H1 (cell line): ENCODE results near the gene GPC6. TPM values are rescaled to one million over a fixed set of nuclear protein-coding genes. Genes with fewer than 3 reads are reported as not detected.
A peak's percentile ranks its signal among the peaks of the same experiment; 100 is the strongest.

ENCODE experiments used
- CTCF ChIA-PET: fragments of 300-600 bp; sonication (Branson Sonifier 250); formaldehyde crosslinking; loops from one replicate; lab custom pipeline; 2021; ENCODE audit not compliant: partially characterized antibody; lab: Charles Lee
- POLR2A ChIA-PET: fragments of 300-600 bp; sonication (Branson Sonifier 250); formaldehyde crosslinking; loops from one replicate; lab custom pipeline; 2021; ENCODE audit warnings: inconsistent platforms; ENCODE audit not compliant: partially characterized antibody; lab: Charles Lee
- DNase-seq, 2 experiments: peaks; one replicate each; pipeline versions ENCODE4 v3.0.0 to v3.0.0-alpha.2; 2010 to 2022; ENCODE audit warnings: low spot score in 2 of 2, low read depth in 1 of 2, mixed read lengths in 1 of 2
- FAIRE-seq: peaks from 2 replicates; lab custom pipeline; 2011; peaks lifted over from hg19 to GRCh38; lab: Jason Lieb, UNC
- H2AFZ ChIP-seq: 2 replicates; pipeline ENCODE4 v1.8.1; 2012; ENCODE audit warnings: low read length, inconsistent platforms
- H2AK5ac ChIP-seq: 2 replicates; pipeline ENCODE4 v1.6.1; 2013; ENCODE audit warnings: low read depth, low read length
- H2BK120ac ChIP-seq: replicated peaks from 2 replicates; pipeline ENCODE3; 2013; ENCODE audit warnings: low read depth, low read length, inconsistent platforms
- H2BK12ac ChIP-seq: 2 replicates; pipeline ENCODE4 v1.6.1; 2013; ENCODE audit warnings: low read depth, low read length
- H2BK15ac ChIP-seq: 2 replicates; pipeline ENCODE4 v1.6.1; 2013; ENCODE audit warnings: low read length
- H2BK20ac ChIP-seq: 2 replicates; pipeline ENCODE4 v1.6.1; 2013; ENCODE audit warnings: low read length
- H2BK5ac ChIP-seq: 2 replicates; pipeline ENCODE4 v1.6.1; 2013; ENCODE audit warnings: low read depth, low read length
- H3K14ac ChIP-seq: 2 replicates; pipeline ENCODE4 v1.6.1; 2013; ENCODE audit warnings: inconsistent platforms; ENCODE audit not compliant: insufficient read length
- H3K18ac ChIP-seq: 2 replicates; pipeline ENCODE4 v1.6.1; 2013; ENCODE audit warnings: low read length; ENCODE audit errors: extremely low read depth
- H3K23ac ChIP-seq: 2 replicates; pipeline ENCODE4 v1.6.1; 2013; ENCODE audit warnings: inconsistent platforms; ENCODE audit not compliant: insufficient read length
- H3K23me2 ChIP-seq: 2 replicates; pipeline ENCODE4 v1.6.1; 2013; ENCODE audit warnings: low read depth, low read length
- H3K27ac ChIP-seq: 2 replicates; pipeline ENCODE4 v1.6.1; 2011; ENCODE audit warnings: low read depth, low read length, inconsistent platforms
- H3K27me3 ChIP-seq, 4 experiments: replicated peaks in 1 of 4; 1 replicate in 1 of 4; 2 replicates in 3 of 4; pipeline versions ENCODE4 v1.6.1 to v1.8.1; 2011 to 2013; ENCODE audit warnings: low read length in 3 of 4, mild to moderate bottlenecking in 3 of 4, inconsistent platforms in 2 of 4, mixed read lengths in 2 of 4, moderate library complexity in 1 of 4; ENCODE audit not compliant: control insufficient read depth in 3 of 4, insufficient read depth in 3 of 4; ENCODE audit errors: extremely low read depth in 1 of 4
- H3K36me3 ChIP-seq, 4 experiments: 2 replicates each; pipeline versions ENCODE4 v1.6.1 to v1.8.1; 2011 to 2013; ENCODE audit warnings: mild to moderate bottlenecking in 4 of 4, low read length in 3 of 4, moderate library complexity in 2 of 4, control low read depth in 1 of 4, inconsistent platforms in 1 of 4; ENCODE audit not compliant: insufficient read depth in 4 of 4, control insufficient read depth in 2 of 4
- H3K4ac ChIP-seq: replicated peaks from 2 replicates; pipeline ENCODE3; 2013; ENCODE audit warnings: low read length, low read depth, mixed read lengths, inconsistent platforms; ENCODE audit not compliant: insufficient read length
- H3K4me1 ChIP-seq, 4 experiments: replicated peaks in 1 of 4; 1 replicate in 1 of 4; 2 replicates in 3 of 4; pipeline versions ENCODE4 v1.6.1 to v1.8.1; 2011 to 2013; ENCODE audit warnings: low read length in 3 of 4, inconsistent platforms in 2 of 4, mixed read lengths in 1 of 4; ENCODE audit not compliant: insufficient read depth in 4 of 4, control insufficient read depth in 3 of 4
- H3K4me2 ChIP-seq, 2 experiments: 2 replicates each; pipeline versions ENCODE4 v1.6.1 to v1.8.1; 2011 to 2013; ENCODE audit warnings: low read depth in 2 of 2, low read length in 2 of 2, control low read depth in 1 of 2, inconsistent platforms in 1 of 2, mild to moderate bottlenecking in 1 of 2; ENCODE audit not compliant: insufficient read depth in 1 of 2
- H3K4me3 ChIP-seq, 4 experiments: fragments of 200-600, 300-600 bp in 1 of 4; sonication (generic), shearing (Covaris generic), sonication (Bioruptor Twin) in 1 of 4; 2 replicates each; pipeline versions ENCODE4 v1.5.1 to v1.8.1; 2011 to 2016; ENCODE audit warnings: low read length in 4 of 4, low read depth in 3 of 4, control low read depth in 2 of 4, inconsistent platforms in 2 of 4, mild to moderate bottlenecking in 2 of 4, mixed read lengths in 1 of 4, moderate library complexity in 1 of 4; ENCODE audit not compliant: insufficient read depth in 2 of 4; ENCODE audit errors: extremely low read depth in 1 of 4
- H3K56ac ChIP-seq: replicated peaks from 2 replicates; pipeline ENCODE3; 2013; ENCODE audit warnings: low read depth, mild to moderate bottlenecking, mixed read lengths, low read length, inconsistent platforms; ENCODE audit not compliant: insufficient read length
- H3K79me1 ChIP-seq: 2 replicates; pipeline ENCODE4 v1.6.1; 2013; ENCODE audit warnings: low read depth, low read length, control low read depth
- H3K79me2 ChIP-seq, 2 experiments: 2 replicates each; pipeline versions ENCODE4 v1.6.1 to v1.8.1; 2012 to 2013; ENCODE audit warnings: low read length in 2 of 2, mild to moderate bottlenecking in 2 of 2, inconsistent platforms in 1 of 2; ENCODE audit not compliant: insufficient read depth in 2 of 2, control insufficient read depth in 1 of 2
- H3K9ac ChIP-seq, 4 experiments: replicated peaks in 1 of 4; 1 replicate in 1 of 4; 2 replicates in 3 of 4; pipeline versions ENCODE4 v1.6.1 to v1.8.1; 2011 to 2013; ENCODE audit warnings: low read depth in 3 of 4, low read length in 3 of 4, control low read depth in 2 of 4, mild to moderate bottlenecking in 2 of 4, moderate library complexity in 2 of 4, inconsistent platforms in 1 of 4; ENCODE audit errors: extremely low read depth in 1 of 4
- H3K9me3 ChIP-seq, 2 experiments: 2 replicates each; pipeline versions ENCODE4 v1.6.1 to v1.8.1; 2012 to 2013; ENCODE audit warnings: mild to moderate bottlenecking in 2 of 2, moderate library complexity in 2 of 2, control low read depth in 1 of 2, inconsistent platforms in 1 of 2, low read depth in 1 of 2, low read length in 1 of 2, mixed read lengths in 1 of 2; ENCODE audit not compliant: insufficient read depth in 2 of 2
- H4K20me1 ChIP-seq, 2 experiments: replicated peaks in 1 of 2; 2 replicates each; pipeline versions ENCODE3 to v1.8.1; 2011 to 2013; ENCODE audit warnings: inconsistent platforms in 2 of 2, low read length in 2 of 2, mild to moderate bottlenecking in 1 of 2; ENCODE audit not compliant: insufficient read depth in 2 of 2, control insufficient read depth in 1 of 2
- H4K5ac ChIP-seq: 2 replicates; pipeline ENCODE4 v1.6.1; 2013; ENCODE audit warnings: low read length, low read depth, mixed read lengths, inconsistent platforms; ENCODE audit not compliant: insufficient read length
- H4K8ac ChIP-seq: 2 replicates; pipeline ENCODE4 v1.8.0; 2013; ENCODE audit warnings: mild to moderate bottlenecking, moderate library complexity, low read length, inconsistent platforms; ENCODE audit not compliant: insufficient read depth; ENCODE audit errors: extremely low read depth
- H4K91ac ChIP-seq: replicated peaks from 2 replicates; pipeline ENCODE3; 2013; ENCODE audit warnings: low read length, mixed read lengths, inconsistent platforms; ENCODE audit not compliant: insufficient read length
- CHD2 ChIP-seq: IDR thresholded peaks from 2 replicates; pipeline ENCODE4 v1.6.1; 2012; ENCODE audit warnings: low read length, improper control_type of control experiment
- POU5F1 ChIP-seq: IDR thresholded peaks from 2 replicates; pipeline ENCODE4 v1.6.1; 2011; ENCODE audit warnings: low read depth, mild to moderate bottlenecking, low read length, moderate library complexity
- SIRT6 ChIP-seq: IDR thresholded peaks from one replicate; pipeline ENCODE4 v1.7.1; 2012; ENCODE audit warnings: low read length, inconsistent platforms
- WGBS, 2 experiments: shearing (Covaris generic) in 1 of 2; methylation state at CpG; one replicate each; pipeline versions ENCODE4 v1.1.6 to v1.1.7; 2013 to 2015; ENCODE audit warnings: low lambda C conversion rate in 2 of 2, mixed read lengths in 2 of 2, inconsistent platforms in 1 of 2, low coverage in 1 of 2, missing lambda C conversion rate in 1 of 2; ENCODE audit not compliant: insufficient replicate concordance in 2 of 2, insufficient coverage in 1 of 2, insufficient read length in 1 of 2; ENCODE audit errors: extremely low coverage in 1 of 2, missing lambda C conversion rate in 1 of 2; 5-methylcytosine and 5-hydroxymethylcytosine counted together
- polyA plus RNA-seq, 7 experiments: library from polyadenylated mRNA; depleted of rRNA in 3 of 7; stranded (reverse) in 5 of 7; unstranded in 2 of 7; fragments of >200 nt in 5 of 7; fragments of 200-250 nt in 2 of 7; gene quantifications; 1 replicate in 5 of 7; 2 replicates in 1 of 7; 4 replicates in 1 of 7; pipeline versions ENCODE4 v1.2.1 to v1.2.3, GENCODE V29; 2011 to 2013; ENCODE audit warnings: missing spikeins in 2 of 7, mixed read lengths in 2 of 7
- total RNA-seq: library from RNA; stranded (reverse); fragmentation: NEBNext Ultra II Directional; extraction: Animal tissue kit (Norgen Biotek cat#: 25700); gene quantifications from 2 replicates; pipeline ENCODE4 v1.2.1, GENCODE V29; 2021
- TF ChIP-seq, protein P1 (sequence below): IDR thresholded peaks from 2 replicates; pipeline ENCODE4 v1.6.1; 2012; ENCODE audit warnings: low read length, inconsistent platforms
- TF ChIP-seq, protein P2 (sequence below): IDR thresholded peaks from 2 replicates; pipeline ENCODE4 v1.6.1; 2011; ENCODE audit warnings: low read depth, mild to moderate bottlenecking, low read length; ENCODE audit not compliant: insufficient read depth

Gene GPC6
- total and polyA plus RNA-seq, 2 of the 8 experiments (the other 6 are each of a cell fraction or from before 2014, with no cell fraction given) = 5.4 to 12.0 TPM

DNA sequence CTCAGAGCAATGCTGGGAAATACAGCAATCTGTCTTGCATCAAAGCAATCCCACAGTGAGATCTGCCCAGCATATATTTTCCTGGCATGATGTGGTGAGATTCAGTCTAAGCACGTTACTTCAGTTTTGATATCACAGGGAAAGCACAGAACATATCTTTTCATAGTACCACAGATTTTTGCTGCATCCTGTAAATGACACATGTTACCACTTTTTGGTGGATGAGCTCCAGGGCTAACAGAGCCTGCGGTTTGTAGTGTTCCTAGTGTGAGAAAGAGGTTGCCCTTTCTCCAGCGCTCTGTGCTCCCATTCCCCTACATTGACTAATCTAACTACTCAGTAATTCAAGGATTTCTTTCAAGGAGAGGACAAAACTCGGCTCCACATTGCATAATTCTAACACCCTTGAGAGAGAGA is 409.0 kb downstream of the GPC6 start:
- DNase-seq = no peak
- no peak overlapping the region for H3K23ac ChIP-seq
- no peak overlapping the region for H3K14ac ChIP-seq
- H3K79me1 ChIP-seq = no peaks in the 10 kb centered on the region
- no peaks in the 10 kb centered on the region for H3K9me3 ChIP-seq
- FAIRE-seq = no peak
- H4K91ac ChIP-seq = no peak overlapping the region
- ChIA-PET POLR2A (interaction anchor here (1.1 kb wide), 1 partner anchor 73 kb away, joined by 3 read pairs; no protein-coding TSS in a partner anchor), CTCF (interaction anchor here (1.0 kb wide), 1 partner anchor 11 kb away, joined by 3 read pairs; no protein-coding TSS in a partner anchor)
- H3K27ac ChIP-seq = no peak overlapping the region
- no peak overlapping the region for H2BK5ac ChIP-seq
- no peak overlapping the region for H2BK20ac ChIP-seq
- H3K79me2 ChIP-seq = no peaks in the 10 kb centered on the region
- no peaks in the 10 kb centered on the region for H3K27me3 ChIP-seq
- no peak overlapping the region for H3K9ac ChIP-seq
- no peaks in the 10 kb centered on the region; a peak in 2 of 7 replicates for H3K4me1 ChIP-seq
- no peak overlapping the region for H3K4ac ChIP-seq
- H2BK120ac ChIP-seq = no peak overlapping the region
- H4K8ac ChIP-seq = no peak overlapping the region
- H2BK15ac ChIP-seq = no peak overlapping the region
- H3K23me2 ChIP-seq = no peaks in the 10 kb centered on the region
- no peak overlapping the region for H3K4me3 ChIP-seq
- H4K20me1 ChIP-seq = no peaks in the 10 kb centered on the region
- WGBS, 2 experiments = 67% methylated on average over 4 of the region's 4 CpGs; no CpG with 5 or more reads in 1 of the 2 experiments
- no peaks in the 10 kb centered on the region for H3K36me3 ChIP-seq
- H3K56ac ChIP-seq = no peak overlapping the region
- 0 out of 2 replicates have a peak overlapping the region, but pooled peaks have one; percentile 47 for H2AFZ ChIP-seq
- H3K4me2 ChIP-seq = no peak overlapping the region
- no peak overlapping the region for H2BK12ac ChIP-seq
- no peak overlapping the region for H2AK5ac ChIP-seq
- no peak overlapping the region for H3K18ac ChIP-seq
- no peak overlapping the region for H4K5ac ChIP-seq
- no peak for TF ChIP-seq SIRT6
- TF ChIP-seq, protein P1, sequence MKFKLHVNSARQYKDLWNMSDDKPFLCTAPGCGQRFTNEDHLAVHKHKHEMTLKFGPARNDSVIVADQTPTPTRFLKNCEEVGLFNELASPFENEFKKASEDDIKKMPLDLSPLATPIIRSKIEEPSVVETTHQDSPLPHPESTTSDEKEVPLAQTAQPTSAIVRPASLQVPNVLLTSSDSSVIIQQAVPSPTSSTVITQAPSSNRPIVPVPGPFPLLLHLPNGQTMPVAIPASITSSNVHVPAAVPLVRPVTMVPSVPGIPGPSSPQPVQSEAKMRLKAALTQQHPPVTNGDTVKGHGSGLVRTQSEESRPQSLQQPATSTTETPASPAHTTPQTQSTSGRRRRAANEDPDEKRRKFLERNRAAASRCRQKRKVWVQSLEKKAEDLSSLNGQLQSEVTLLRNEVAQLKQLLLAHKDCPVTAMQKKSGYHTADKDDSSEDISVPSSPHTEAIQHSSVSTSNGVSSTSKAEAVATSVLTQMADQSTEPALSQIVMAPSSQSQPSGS = no peak
- TF ChIP-seq, protein P2, sequence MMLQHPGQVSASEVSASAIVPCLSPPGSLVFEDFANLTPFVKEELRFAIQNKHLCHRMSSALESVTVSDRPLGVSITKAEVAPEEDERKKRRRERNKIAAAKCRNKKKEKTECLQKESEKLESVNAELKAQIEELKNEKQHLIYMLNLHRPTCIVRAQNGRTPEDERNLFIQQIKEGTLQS = no peak
- no peak for TF ChIP-seq CHD2
- TF ChIP-seq POU5F1 = no peak
